ENCODE results near the gene NTM. TPM values are rescaled to one million over a fixed set of nuclear protein-coding genes. Genes with fewer than 3 reads are reported as not detected.

NTM gene
- total RNA-seq, 1 experiment from 2014 or later: 9.9 TPM

- H3K9ac ChIP-seq (ENCODE audit: extremely low read depth, insufficient read length, low read length): no peak overlapping the region
- no peaks in the 10 kb centered on the region for H3K23me2 ChIP-seq (ENCODE audit: insufficient read length, low read depth, low read length, poor library complexity, severe bottlenecking)
- WGBS (ENCODE audit: extremely low coverage, insufficient read length, low lambda C conversion rate): no CpG with 5 or more reads among the region's 6 CpGs
- H3K27ac ChIP-seq (ENCODE audit: insufficient read length, low read depth, low read length): no peak overlapping the region
- TF ChIP-seq CTCF (conservative IDR thresholded peaks at IDR 0.05): no peak
- Mint-ChIP-seq H3K4me1 (peaks cover 6 to 11% of the 10 kb centered on the region in 2 experiments), H3K9me3 (no peaks in the 10 kb centered on the region), H3K4me3 (no peak overlapping the region), H3K27me3 (ENCODE audit: low read depth) (peaks cover 9% of the 10 kb centered on the region), H3K36me3 (ENCODE audit: insufficient read depth in 1 of 3, low read depth in 3 of 3) (no peaks in the 10 kb centered on the region; a peak in 1 of 7 replicates), H3K27ac (no peak overlapping the region)
- DNase-seq: no peak
- no peak overlapping the region for H4K5ac ChIP-seq (ENCODE audit: insufficient read length, low read depth, low read length)
- H2BK12ac ChIP-seq (ENCODE audit: insufficient read length, low read depth, low read length): no peak overlapping the region
- H2AK5ac ChIP-seq (ENCODE audit: insufficient read length, low read length): no peak overlapping the region
- H3K14ac ChIP-seq (ENCODE audit: insufficient read depth, low read length): no peak overlapping the region
- no peak overlapping the region for H4K8ac ChIP-seq (replicated peaks; ENCODE audit: insufficient read length, low read depth, low read length)
- H2BK5ac ChIP-seq (ENCODE audit: insufficient read length, low read length): no peak overlapping the region
- no peak overlapping the region for H3K4me2 ChIP-seq (ENCODE audit: insufficient read depth, insufficient read length, low read length)
- H3K18ac ChIP-seq (ENCODE audit: insufficient read length, low read depth, low read length): no peak overlapping the region
- no peak overlapping the region for H2BK20ac ChIP-seq (ENCODE audit: low read depth, low read length, poor library complexity, severe bottlenecking)
- H3K23ac ChIP-seq (ENCODE audit: insufficient read length, low read depth, low read length): no peak overlapping the region
- no peaks in the 10 kb centered on the region for H3K27me3 ChIP-seq (ENCODE audit: insufficient read depth, low read length)
- H4K91ac ChIP-seq (ENCODE audit: insufficient read length, low read depth, low read length): no peak overlapping the region
- H2BK15ac ChIP-seq (ENCODE audit: low read depth, low read length): no peak overlapping the region
- no peaks in the 10 kb centered on the region for H3K79me2 ChIP-seq (ENCODE audit: insufficient read depth, low read length)
- H3K79me1 ChIP-seq (ENCODE audit: insufficient read depth, low read depth, low read length, poor library complexity, severe bottlenecking): no peaks in the 10 kb centered on the region
- H4K20me1 ChIP-seq (ENCODE audit: control insufficient read depth, insufficient read depth, insufficient read length): no peaks in the 10 kb centered on the region
- H3K4me1 ChIP-seq (ENCODE audit: insufficient read depth, low read length): no peaks in the 10 kb centered on the region; the same call in 1 of the 2 replicates
- H3T11ph ChIP-seq (ENCODE audit: low read length): no peak overlapping the region
- no peaks in the 10 kb centered on the region for H3K9me3 ChIP-seq (ENCODE audit: control insufficient read depth, low read depth, low read length)
- no peak overlapping the region for H3K4ac ChIP-seq (ENCODE audit: low read depth, low read length)
- H3K56ac ChIP-seq (ENCODE audit: insufficient read length, low read depth, low read length): no peak overlapping the region
- H2BK120ac ChIP-seq (ENCODE audit: low read depth, low read length, poor library complexity, severe bottlenecking): no peak overlapping the region
- H2AFZ ChIP-seq (ENCODE audit: low read length): no peak overlapping the region
Observed at GRCh38 chr11:131808470-131808869, 438.1 kb downstream of the NTM start.
